GM23248 (cell line): ENCODE data around the gene NCK2. TPM values are rescaled to one million over a fixed set of nuclear protein-coding genes. Genes with fewer than 3 reads are reported as not detected.

ENCODE experiments used
- DNase-seq: peaks from one replicate; pipeline ENCODE4 v3.0.0-alpha.2; 2015
- H2AFZ ChIP-seq: fragments of 200-600 bp; sonication (generic); 2 replicates; pipeline ENCODE4 v1.6.1; 2016; ENCODE audit warnings: antibody characterized with exemption
- H3F3A ChIP-seq: fragments of 200-600 bp; sonication (generic); 2 replicates; pipeline ENCODE4 v1.6.1; 2016; ENCODE audit warnings: mild to moderate bottlenecking, antibody characterized with exemption, mixed run types; ENCODE audit not compliant: insufficient read depth
- H3K27ac ChIP-seq: fragments of 200-600 bp; sonication (generic); 2 replicates; pipeline ENCODE4 v1.5.1; 2016; ENCODE audit warnings: mild to moderate bottlenecking
- H3K27me3 ChIP-seq: fragments of 200-600 bp; sonication (generic); replicated peaks from 2 replicates; pipeline ENCODE4 v1.6.1; 2016; ENCODE audit warnings: mild to moderate bottlenecking; ENCODE audit not compliant: insufficient read depth
- H3K36me3 ChIP-seq: fragments of 200-600 bp; sonication (generic); 2 replicates; pipeline ENCODE4 v1.6.1; 2016; ENCODE audit warnings: low read depth, mild to moderate bottlenecking
- H3K4me1 ChIP-seq: fragments of 200-600 bp; sonication (generic); 2 replicates; pipeline ENCODE4 v1.6.1; 2016; ENCODE audit warnings: mild to moderate bottlenecking; ENCODE audit not compliant: insufficient read depth
- H3K4me2 ChIP-seq: fragments of 200-600 bp; sonication (generic); one replicate; pipeline ENCODE4 v1.6.1; 2016; ENCODE audit warnings: mild to moderate bottlenecking; ENCODE audit not compliant: unreplicated experiment
- H3K4me3 ChIP-seq: fragments of 200-600 bp; sonication (generic); 2 replicates; pipeline ENCODE4 v1.5.1; 2016; ENCODE audit warnings: mild to moderate bottlenecking
- H3K79me2 ChIP-seq: fragments of 200-600 bp; sonication (generic); 2 replicates; pipeline ENCODE4 v1.6.1; 2016; ENCODE audit warnings: mild to moderate bottlenecking; ENCODE audit not compliant: insufficient read depth
- H3K9ac ChIP-seq: fragments of 200-600 bp; sonication (generic); 2 replicates; pipeline ENCODE4 v1.6.1; 2016; ENCODE audit warnings: mild to moderate bottlenecking
- H3K9me2 ChIP-seq: fragments of 200-600 bp; sonication (generic); 2 replicates; pipeline ENCODE4 v1.6.1; 2016; ENCODE audit warnings: mixed run types, mild to moderate bottlenecking, moderate library complexity; ENCODE audit not compliant: insufficient read depth
- H3K9me3 ChIP-seq: fragments of 200-600 bp; sonication (generic); one replicate; pipeline ENCODE4 v1.6.1; 2017; ENCODE audit warnings: low read depth
- H4K20me1 ChIP-seq: fragments of 200-600 bp; sonication (generic); 2 replicates; pipeline ENCODE4 v1.6.0; 2016; ENCODE audit not compliant: insufficient read depth
- EZH2 ChIP-seq: fragments of 200-600 bp; sonication (generic); IDR thresholded peaks from 2 replicates; pipeline ENCODE4 v1.6.1; 2018; ENCODE audit warnings: antibody characterized with exemption, mild to moderate bottlenecking; ENCODE audit not compliant: insufficient read depth, poor library complexity, severe bottlenecking
- EZH2phosphoT487 ChIP-seq: fragments of 200-600 bp; sonication (generic); IDR thresholded peaks from 2 replicates; pipeline ENCODE4 v1.6.1; 2018; ENCODE audit warnings: antibody characterized with exemption, moderate library complexity, mild to moderate bottlenecking, low read depth; ENCODE audit not compliant: insufficient read depth
- WGBS, 2 experiments: methylation state at CpG; one replicate each; pipeline ENCODE4 v1.1.6; 2015 to 2017; ENCODE audit warnings: low lambda C conversion rate in 2 of 2, low coverage in 1 of 2; ENCODE audit errors: missing lambda C conversion rate in 2 of 2; 5-methylcytosine and 5-hydroxymethylcytosine counted together
- in situ Hi-C: fragments of 300-500 bp; cut with MboI; formaldehyde crosslinking; loops from 2 replicates; pipeline ENCODE4 v1.15.0; 2020
- polyA plus RNA-seq: library from polyadenylated mRNA; unstranded; fragments of >200 nt; fragmentation: Nextera tagmentation; extraction: Ambion mirVana; gene quantifications from 2 replicates; pipeline ENCODE4 v1.2.1, GENCODE V29; 2016
- total RNA-seq: library from RNA; depleted of rRNA; stranded (reverse); fragments of >200 nt; shearing (Covaris generic); gene quantifications from 2 replicates; pipeline ENCODE4 v1.2.3, GENCODE V29; 2014

The NCK2 gene
- total and polyA plus RNA-seq, 2 experiments from 2014 or later = 5.1 to 25.2 TPM

- in situ Hi-C loops = no loop called here
- Histone ChIP-seq H3K4me3 (no peak overlapping the region), H3F3A (no peaks in the 10 kb centered on the region), H3K9me2 (no peaks in the 10 kb centered on the region), H3K9ac (no peak overlapping the region), H3K79me2 (no peaks in the 10 kb centered on the region), H2AFZ (no peak overlapping the region), H3K36me3 (no peaks in the 10 kb centered on the region), H4K20me1 (no peaks in the 10 kb centered on the region), H3K4me1 (no peaks in the 10 kb centered on the region), H3K27me3 (no peaks in the 10 kb centered on the region), H3K4me2 (no peak overlapping the region), H3K27ac (no peak overlapping the region), H3K9me3 (no peaks in the 10 kb centered on the region)
- TF ChIP-seq EZH2 (no peak), EZH2phosphoT487 (no peak)
- DNase-seq = peak; percentile 59
These were observed 175.1 kb downstream of the NCK2 start for GRCh38 chr2:105919826-105920225.

GRCh38 chr2:105924271-105924670 lies 179.6 kb downstream of the NCK2 start:
- H4K20me1 ChIP-seq = no peaks in the 10 kb centered on the region
- H3K9me3 ChIP-seq = no peaks in the 10 kb centered on the region
- H3K4me3 ChIP-seq = no peak overlapping the region
- H3K4me1 ChIP-seq = no peaks in the 10 kb centered on the region
- H3F3A ChIP-seq = no peaks in the 10 kb centered on the region
- no peaks in the 10 kb centered on the region for H3K9me2 ChIP-seq
- H3K27me3 ChIP-seq = no peaks in the 10 kb centered on the region
- no peaks in the 10 kb centered on the region for H3K36me3 ChIP-seq
- no peak overlapping the region for H3K9ac ChIP-seq
- H3K27ac ChIP-seq = no peak overlapping the region
- in situ Hi-C loops = no loop called here
- DNase-seq = no peak
- H3K4me2 ChIP-seq = no peak overlapping the region
- WGBS, 2 experiments = 52 to 58% methylated on average over 6 of the region's 6 CpGs
- no peak overlapping the region for H2AFZ ChIP-seq
- no peaks in the 10 kb centered on the region for H3K79me2 ChIP-seq
- TF ChIP-seq EZH2phosphoT487 (no peak), EZH2 (no peak)

GRCh38 chr2:105924932-105925331 lies 180.2 kb downstream of the NCK2 start:
- Histone ChIP-seq H3K27ac (no peak overlapping the region), H3K4me3 (no peak overlapping the region), H3K9me3 (no peaks in the 10 kb centered on the region), H3F3A (no peaks in the 10 kb centered on the region), H3K79me2 (no peaks in the 10 kb centered on the region), H3K27me3 (no peaks in the 10 kb centered on the region), H3K36me3 (no peaks in the 10 kb centered on the region), H3K9ac (no peak overlapping the region), H3K4me2 (no peak overlapping the region), H3K4me1 (no peaks in the 10 kb centered on the region), H4K20me1 (no peaks in the 10 kb centered on the region), H3K9me2 (no peaks in the 10 kb centered on the region), H2AFZ (no peak overlapping the region)
- in situ Hi-C loops = no loop called here
- WGBS, 2 experiments = 79 to 82% methylated on average over 3 of the region's 3 CpGs
- no peak for TF ChIP-seq EZH2
- no peak for TF ChIP-seq EZH2phosphoT487
- no peak for DNase-seq

- Histone ChIP-seq H3K27me3 (no peaks in the 10 kb centered on the region), H3K4me3 (no peak overlapping the region), H3F3A (no peaks in the 10 kb centered on the region), H3K4me1 (no peaks in the 10 kb centered on the region), H3K4me2 (no peak overlapping the region), H4K20me1 (no peaks in the 10 kb centered on the region), H3K9me3 (no peaks in the 10 kb centered on the region), H3K79me2 (no peaks in the 10 kb centered on the region), H3K36me3 (no peaks in the 10 kb centered on the region), H3K9me2 (no peaks in the 10 kb centered on the region), H3K27ac (no peak overlapping the region), H3K9ac (no peak overlapping the region), H2AFZ (no peak overlapping the region)
- in situ Hi-C loops = no loop called here
- 25 to 28% methylated on average over 6 of the region's 6 CpGs for WGBS, 2 experiments
- no peak for DNase-seq
- TF ChIP-seq EZH2 (no peak), EZH2phosphoT487 (no peak)
These were observed 180.7 kb downstream of the NCK2 start for GRCh38 chr2:105925390-105925789.
